GM23248 (cell line): ENCODE measurements around the gene FSCN2. TPM values are rescaled to one million over a fixed set of nuclear protein-coding genes. Genes with fewer than 3 reads are reported as not detected.

Source experiments
- DNase-seq: peaks from one replicate; pipeline ENCODE4 v3.0.0-alpha.2; 2015
- H2AFZ ChIP-seq: fragments of 200-600 bp; sonication (generic); 2 replicates; pipeline ENCODE4 v1.6.1; 2016; ENCODE audit warnings: antibody characterized with exemption
- H3F3A ChIP-seq: fragments of 200-600 bp; sonication (generic); 2 replicates; pipeline ENCODE4 v1.6.1; 2016; ENCODE audit warnings: mild to moderate bottlenecking, antibody characterized with exemption, mixed run types; ENCODE audit not compliant: insufficient read depth
- H3K27ac ChIP-seq: fragments of 200-600 bp; sonication (generic); 2 replicates; pipeline ENCODE4 v1.5.1; 2016; ENCODE audit warnings: mild to moderate bottlenecking
- H3K27me3 ChIP-seq: fragments of 200-600 bp; sonication (generic); replicated peaks from 2 replicates; pipeline ENCODE4 v1.6.1; 2016; ENCODE audit warnings: mild to moderate bottlenecking; ENCODE audit not compliant: insufficient read depth
- H3K36me3 ChIP-seq: fragments of 200-600 bp; sonication (generic); 2 replicates; pipeline ENCODE4 v1.6.1; 2016; ENCODE audit warnings: low read depth, mild to moderate bottlenecking
- H3K4me1 ChIP-seq: fragments of 200-600 bp; sonication (generic); 2 replicates; pipeline ENCODE4 v1.6.1; 2016; ENCODE audit warnings: mild to moderate bottlenecking; ENCODE audit not compliant: insufficient read depth
- H3K4me2 ChIP-seq: fragments of 200-600 bp; sonication (generic); one replicate; pipeline ENCODE4 v1.6.1; 2016; ENCODE audit warnings: mild to moderate bottlenecking; ENCODE audit not compliant: unreplicated experiment
- H3K4me3 ChIP-seq: fragments of 200-600 bp; sonication (generic); 2 replicates; pipeline ENCODE4 v1.5.1; 2016; ENCODE audit warnings: mild to moderate bottlenecking
- H3K79me2 ChIP-seq: fragments of 200-600 bp; sonication (generic); 2 replicates; pipeline ENCODE4 v1.6.1; 2016; ENCODE audit warnings: mild to moderate bottlenecking; ENCODE audit not compliant: insufficient read depth
- H3K9ac ChIP-seq: fragments of 200-600 bp; sonication (generic); 2 replicates; pipeline ENCODE4 v1.6.1; 2016; ENCODE audit warnings: mild to moderate bottlenecking
- H3K9me2 ChIP-seq: fragments of 200-600 bp; sonication (generic); 2 replicates; pipeline ENCODE4 v1.6.1; 2016; ENCODE audit warnings: mixed run types, mild to moderate bottlenecking, moderate library complexity; ENCODE audit not compliant: insufficient read depth
- H3K9me3 ChIP-seq: fragments of 200-600 bp; sonication (generic); one replicate; pipeline ENCODE4 v1.6.1; 2017; ENCODE audit warnings: low read depth
- H4K20me1 ChIP-seq: fragments of 200-600 bp; sonication (generic); 2 replicates; pipeline ENCODE4 v1.6.0; 2016; ENCODE audit not compliant: insufficient read depth
- EZH2 ChIP-seq: fragments of 200-600 bp; sonication (generic); IDR thresholded peaks from 2 replicates; pipeline ENCODE4 v1.6.1; 2018; ENCODE audit warnings: antibody characterized with exemption, mild to moderate bottlenecking; ENCODE audit not compliant: insufficient read depth, poor library complexity, severe bottlenecking
- EZH2phosphoT487 ChIP-seq: fragments of 200-600 bp; sonication (generic); IDR thresholded peaks from 2 replicates; pipeline ENCODE4 v1.6.1; 2018; ENCODE audit warnings: antibody characterized with exemption, moderate library complexity, mild to moderate bottlenecking, low read depth; ENCODE audit not compliant: insufficient read depth
- WGBS, 2 experiments: methylation state at CpG; one replicate each; pipeline ENCODE4 v1.1.6; 2015 to 2017; ENCODE audit warnings: low lambda C conversion rate in 2 of 2, low coverage in 1 of 2; ENCODE audit errors: missing lambda C conversion rate in 2 of 2; 5-methylcytosine and 5-hydroxymethylcytosine counted together
- in situ Hi-C: fragments of 300-500 bp; cut with MboI; formaldehyde crosslinking; loops from 2 replicates; pipeline ENCODE4 v1.15.0; 2020
- polyA plus RNA-seq: library from polyadenylated mRNA; unstranded; fragments of >200 nt; fragmentation: Nextera tagmentation; extraction: Ambion mirVana; gene quantifications from 2 replicates; pipeline ENCODE4 v1.2.1, GENCODE V29; 2016
- total RNA-seq: library from RNA; depleted of rRNA; stranded (reverse); fragments of >200 nt; shearing (Covaris generic); gene quantifications from 2 replicates; pipeline ENCODE4 v1.2.3, GENCODE V29; 2014

FSCN2 gene
- total and polyA plus RNA-seq, 2 experiments from 2014 or later, result 0.48 to 3.2 TPM

GRCh38 chr17:81516439-81516838 is 11.7 kb upstream of the FSCN2 start:
- in situ Hi-C loops, result no loop called here
- Histone ChIP-seq H3K9ac (peak overlapping the region; percentile 81), H3K79me2 (peaks cover 44% of the 10 kb centered on the region)

GRCh38 chr17:81517009-81517338 is 11.2 kb upstream of the FSCN2 start:
- no peaks in the 10 kb centered on the region for H3K9me3 ChIP-seq
- peak overlapping the region; percentile 91 for H3K4me2 ChIP-seq
- no peak overlapping the region for H2AFZ ChIP-seq
- H3K36me3 ChIP-seq, result 0 out of 2 replicates have a peak, but pooled peaks cover under 1% of the 10 kb centered on the region
- no peak for DNase-seq
- H3F3A ChIP-seq, result peaks cover 32% of the 10 kb centered on the region
- no peaks in the 10 kb centered on the region for H3K9me2 ChIP-seq
- in situ Hi-C loops, result no loop called here
- TF ChIP-seq EZH2 (no peak), EZH2phosphoT487 (no peak)
- 87 to 91% methylated on average over 6 to 9 of the region's 9 CpGs for WGBS, 2 experiments
- peak overlapping the region; percentile 7; the same call in 1 of the 2 replicates for H3K27ac ChIP-seq
- H3K4me1 ChIP-seq, result peaks cover 28% of the 10 kb centered on the region
- no peaks in the 10 kb centered on the region for H4K20me1 ChIP-seq
- H3K9ac ChIP-seq, result peak overlapping the region; percentile 81
- peak overlapping the region; percentile 87 for H3K4me3 ChIP-seq
- H3K27me3 ChIP-seq, result no peaks in the 10 kb centered on the region
- peaks cover 39% of the 10 kb centered on the region for H3K79me2 ChIP-seq

More at GRCh38 chr17:81516439-81516838, 11.7 kb upstream of the FSCN2 start:
- no peaks in the 10 kb centered on the region for H3K9me3 ChIP-seq
- H3K9me2 ChIP-seq, result no peaks in the 10 kb centered on the region
- no peaks in the 10 kb centered on the region for H3K27me3 ChIP-seq
- H3K36me3 ChIP-seq, result peaks cover 6% of the 10 kb centered on the region
- H3K27ac ChIP-seq, result peak overlapping the region; percentile 82; the same call in 1 of the 2 replicates
- H3K4me2 ChIP-seq, result peak overlapping the region; percentile 91
- WGBS, 2 experiments, result 45 to 53% methylated on average over 4 of the region's 4 CpGs
- peaks cover 31% of the 10 kb centered on the region for H3F3A ChIP-seq
- H4K20me1 ChIP-seq, result peaks cover 4% of the 10 kb centered on the region; the same call in 1 of the 2 replicates
- H3K4me1 ChIP-seq, result peaks cover 28% of the 10 kb centered on the region
- H3K4me3 ChIP-seq, result peak overlapping the region; percentile 87
- no peak for TF ChIP-seq EZH2
- TF ChIP-seq EZH2phosphoT487, result no peak
- H2AFZ ChIP-seq, result no peak overlapping the region
- no peak for DNase-seq

- Histone ChIP-seq H3K4me2 (peak overlapping the region; percentile 91), H3K9me2 (no peaks in the 10 kb centered on the region), H3K36me3 (no peaks in the 10 kb centered on the region), H3K79me2 (peaks cover 34% of the 10 kb centered on the region), H3F3A (peaks cover 32% of the 10 kb centered on the region), H2AFZ (no peak overlapping the region), H3K9ac (0 out of 2 replicates have a peak overlapping the region, but pooled peaks have one; percentile 81), H4K20me1 (no peaks in the 10 kb centered on the region), H3K27me3 (no peaks in the 10 kb centered on the region), H3K4me3 (peak overlapping the region; percentile 87), H3K27ac (0 out of 2 replicates have a peak overlapping the region, but pooled peaks have one; percentile 4), H3K9me3 (no peaks in the 10 kb centered on the region), H3K4me1 (peaks cover 28% of the 10 kb centered on the region)
- in situ Hi-C loops, result no loop called here
- TF ChIP-seq EZH2phosphoT487 (no peak), EZH2 (no peak)
- peak; percentile 52 for DNase-seq
- WGBS, 2 experiments, result 38 to 42% methylated on average over 22 to 24 of the region's 24 CpGs
Observed at GRCh38 chr17:81517339-81518112, 10.7 kb upstream of the FSCN2 start.

GRCh38 chr17:81518113-81518784 is 9.9 kb upstream of the FSCN2 start:
- no peaks in the 10 kb centered on the region for H4K20me1 ChIP-seq
- H3K79me2 ChIP-seq, result peaks cover 34% of the 10 kb centered on the region
- H3K4me3 ChIP-seq, result peak overlapping the region; percentile 87
- no peaks in the 10 kb centered on the region for H3K9me3 ChIP-seq
- no peaks in the 10 kb centered on the region for H3K27me3 ChIP-seq
- H3K36me3 ChIP-seq, result no peaks in the 10 kb centered on the region
- in situ Hi-C loops, result no loop called here
- H2AFZ ChIP-seq, result no peak overlapping the region
- peak overlapping the region; percentile 53; the same call in 1 of the 2 replicates for H3K9ac ChIP-seq
- WGBS, 2 experiments, result 27 to 39% methylated on average over 16 to 22 of the region's 24 CpGs
- H3K27ac ChIP-seq, result no peak overlapping the region
- peaks cover 31% of the 10 kb centered on the region for H3K4me1 ChIP-seq
- DNase-seq, result peak; percentile 52
- H3K9me2 ChIP-seq, result no peaks in the 10 kb centered on the region
- peak overlapping the region; percentile 91 for H3K4me2 ChIP-seq
- TF ChIP-seq EZH2phosphoT487 (no peak), EZH2 (no peak)
- H3F3A ChIP-seq, result peaks cover 32% of the 10 kb centered on the region
